HEK293 (cell line): ENCODE results near the gene ZNF483.
"Not testable (repeated sequence)": the region's sequence is repeated elsewhere in the genome, so short reads cannot be mapped to it uniquely, and the experiment has no call there.

Experiments
- YY1 ChIP-seq: fragments of 450-650 bp; formaldehyde crosslinking; IDR thresholded peaks from 2 replicates; pipeline ENCODE4 v1.5.1; 2018; ENCODE audit warnings: missing biosample characterization, missing genetic modification characterization
- ZNF24 ChIP-seq: fragments of 450-650 bp; formaldehyde crosslinking; IDR thresholded peaks from 2 replicates; pipeline ENCODE4 v1.5.1; 2016; ENCODE audit warnings: missing biosample characterization, missing genetic modification characterization
- ZNF266 ChIP-seq: fragments of 450-650 bp; formaldehyde crosslinking; IDR thresholded peaks from 2 replicates; pipeline ENCODE4 v1.5.1; 2016; ENCODE audit warnings: missing biosample characterization, missing genetic modification characterization, low read depth
- ZNF530 ChIP-seq: fragments of 450-650 bp; formaldehyde crosslinking; IDR thresholded peaks from 2 replicates; pipeline ENCODE4 v1.5.1; 2016; ENCODE audit warnings: low read depth, missing biosample characterization, missing genetic modification characterization
- ZNF76 ChIP-seq: fragments of 450-650 bp; formaldehyde crosslinking; IDR thresholded peaks from 2 replicates; pipeline ENCODE4; 2016; ENCODE audit warnings: low read depth, missing biosample characterization, missing genetic modification characterization, borderline replicate concordance
- ZNF830 ChIP-seq: fragments of 450-650 bp; IDR thresholded peaks from 2 replicates; pipeline ENCODE4 v1.5.0; 2018; ENCODE audit warnings: missing biosample characterization, missing genetic modification characterization, low read depth, mild to moderate bottlenecking, moderate library complexity
- TF ChIP-seq, protein P1 (sequence below): fragments of 450-650 bp; formaldehyde crosslinking; IDR thresholded peaks from 2 replicates; pipeline ENCODE4 v1.5.1; 2016; ENCODE audit warnings: missing biosample characterization, missing genetic modification characterization
- TF ChIP-seq, protein P2 (sequence below): fragments of 450-650 bp; formaldehyde crosslinking; IDR thresholded peaks from 2 replicates; pipeline ENCODE4 v1.5.1; 2016; ENCODE audit warnings: missing biosample characterization, missing genetic modification characterization

DNA sequence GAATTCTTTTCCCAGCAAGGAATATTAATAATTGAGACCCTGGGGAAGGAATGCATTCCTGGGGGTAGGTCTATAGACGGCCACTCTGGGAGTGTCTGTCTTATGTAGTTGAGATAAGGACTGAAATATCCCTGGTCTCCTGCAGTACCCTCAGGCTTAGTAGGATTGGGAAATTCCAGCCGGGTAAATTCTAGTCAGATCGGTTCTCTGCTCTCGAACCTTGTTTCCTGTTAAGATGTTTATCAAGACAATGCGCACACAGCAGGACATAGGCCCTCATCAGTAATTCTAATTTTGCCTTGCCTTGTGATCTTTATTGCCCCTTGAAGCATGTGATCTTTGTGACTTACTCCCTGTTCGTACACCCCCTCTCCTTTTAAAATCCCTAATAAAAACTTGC lies 13.4 kb upstream of the ZNF483 start:
- not testable (repeated sequence) for TF ChIP-seq YY1 (tag by site-specific recombination); ZNF266 (tag by site-specific recombination); ZNF24 (tag by site-specific recombination); ZNF76 (tag by site-specific recombination); ZNF530; ZNF830
- TF ChIP-seq, protein P1, sequence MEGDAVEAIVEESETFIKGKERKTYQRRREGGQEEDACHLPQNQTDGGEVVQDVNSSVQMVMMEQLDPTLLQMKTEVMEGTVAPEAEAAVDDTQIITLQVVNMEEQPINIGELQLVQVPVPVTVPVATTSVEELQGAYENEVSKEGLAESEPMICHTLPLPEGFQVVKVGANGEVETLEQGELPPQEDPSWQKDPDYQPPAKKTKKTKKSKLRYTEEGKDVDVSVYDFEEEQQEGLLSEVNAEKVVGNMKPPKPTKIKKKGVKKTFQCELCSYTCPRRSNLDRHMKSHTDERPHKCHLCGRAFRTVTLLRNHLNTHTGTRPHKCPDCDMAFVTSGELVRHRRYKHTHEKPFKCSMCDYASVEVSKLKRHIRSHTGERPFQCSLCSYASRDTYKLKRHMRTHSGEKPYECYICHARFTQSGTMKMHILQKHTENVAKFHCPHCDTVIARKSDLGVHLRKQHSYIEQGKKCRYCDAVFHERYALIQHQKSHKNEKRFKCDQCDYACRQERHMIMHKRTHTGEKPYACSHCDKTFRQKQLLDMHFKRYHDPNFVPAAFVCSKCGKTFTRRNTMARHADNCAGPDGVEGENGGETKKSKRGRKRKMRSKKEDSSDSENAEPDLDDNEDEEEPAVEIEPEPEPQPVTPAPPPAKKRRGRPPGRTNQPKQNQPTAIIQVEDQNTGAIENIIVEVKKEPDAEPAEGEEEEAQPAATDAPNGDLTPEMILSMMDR (tag by site-specific recombination), result not testable (repeated sequence)
- TF ChIP-seq, protein P2, sequence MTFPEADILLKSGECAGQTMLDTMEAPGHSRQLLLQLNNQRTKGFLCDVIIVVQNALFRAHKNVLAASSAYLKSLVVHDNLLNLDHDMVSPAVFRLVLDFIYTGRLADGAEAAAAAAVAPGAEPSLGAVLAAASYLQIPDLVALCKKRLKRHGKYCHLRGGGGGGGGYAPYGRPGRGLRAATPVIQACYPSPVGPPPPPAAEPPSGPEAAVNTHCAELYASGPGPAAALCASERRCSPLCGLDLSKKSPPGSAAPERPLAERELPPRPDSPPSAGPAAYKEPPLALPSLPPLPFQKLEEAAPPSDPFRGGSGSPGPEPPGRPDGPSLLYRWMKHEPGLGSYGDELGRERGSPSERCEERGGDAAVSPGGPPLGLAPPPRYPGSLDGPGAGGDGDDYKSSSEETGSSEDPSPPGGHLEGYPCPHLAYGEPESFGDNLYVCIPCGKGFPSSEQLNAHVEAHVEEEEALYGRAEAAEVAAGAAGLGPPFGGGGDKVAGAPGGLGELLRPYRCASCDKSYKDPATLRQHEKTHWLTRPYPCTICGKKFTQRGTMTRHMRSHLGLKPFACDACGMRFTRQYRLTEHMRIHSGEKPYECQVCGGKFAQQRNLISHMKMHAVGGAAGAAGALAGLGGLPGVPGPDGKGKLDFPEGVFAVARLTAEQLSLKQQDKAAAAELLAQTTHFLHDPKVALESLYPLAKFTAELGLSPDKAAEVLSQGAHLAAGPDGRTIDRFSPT, result not testable (repeated sequence)
